ENCODE measurements around the gene GBF1.
"Not testable (repeated sequence)": the region's sequence is repeated elsewhere in the genome, so short reads cannot be mapped to it uniquely, and the experiment has no call there.

Gene GBF1

GRCh38 chr10:102306006-102306405 lies 60.7 kb downstream of the GBF1 start:
- DNase-seq = no peak

DNA sequence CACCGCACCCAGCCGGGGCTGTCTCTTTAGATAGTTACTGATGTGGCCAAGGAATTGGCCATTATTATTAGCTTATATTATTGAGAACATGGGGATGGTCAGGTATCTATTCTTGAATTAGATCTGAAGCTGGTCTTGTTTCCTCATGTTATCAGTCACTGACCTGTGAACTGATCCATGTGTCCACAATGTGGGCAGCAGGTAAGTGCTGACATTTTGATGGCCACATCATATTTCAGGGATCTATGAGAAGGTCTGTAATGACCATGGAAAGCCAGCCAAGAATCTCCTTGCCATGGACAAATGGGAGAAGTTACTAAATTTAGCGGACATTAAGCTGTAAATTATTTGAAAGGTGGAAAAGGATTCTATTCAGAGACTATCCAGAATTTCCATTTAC lies 61.4 kb downstream of the GBF1 start:
- no peak for DNase-seq

- not testable (repeated sequence) for DNase-seq
These were observed 63.0 kb downstream of the GBF1 start for GRCh38 chr10:102308318-102308717.

DNA sequence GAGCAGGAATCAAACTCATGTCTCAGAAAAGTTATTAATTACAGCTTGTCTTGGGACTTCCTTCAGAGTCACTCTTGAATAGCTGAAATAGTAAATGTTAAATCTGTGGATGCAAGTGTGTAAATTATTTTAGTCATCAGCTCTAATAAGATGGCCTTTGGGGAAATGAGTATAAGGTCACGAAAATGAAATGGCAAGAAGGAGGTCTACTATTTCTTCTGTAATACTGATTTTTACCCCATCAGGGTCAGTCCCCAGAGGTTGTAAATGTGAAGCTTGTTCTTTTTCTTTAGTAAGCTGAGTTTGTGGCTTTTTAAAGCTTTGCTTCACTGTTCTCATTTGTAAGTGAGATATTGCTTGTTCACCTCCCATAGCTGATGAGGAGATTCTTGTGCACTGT lies 63.9 kb downstream of the GBF1 start:
- DNase-seq = no peak

DNA sequence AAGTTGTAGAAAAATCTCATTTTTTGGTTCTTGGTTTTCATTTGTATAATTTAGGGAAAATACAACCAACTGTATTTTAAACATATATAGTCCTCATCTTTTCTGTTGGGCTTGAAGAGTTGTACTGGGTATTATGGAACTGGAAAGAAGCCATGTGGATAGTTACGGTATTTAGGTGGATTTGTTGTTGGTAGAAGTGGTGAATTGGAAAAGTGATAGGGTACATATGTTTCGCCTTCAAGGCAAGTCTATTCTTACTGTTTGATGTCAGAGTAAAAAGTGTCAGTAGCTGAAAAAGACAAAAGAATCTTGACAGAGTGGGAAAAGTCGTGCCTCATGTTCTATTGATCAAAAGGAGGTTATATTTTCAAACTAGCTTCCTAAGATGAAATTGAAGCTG lies 64.6 kb downstream of the GBF1 start:
- no peak for DNase-seq

GRCh38 chr10:102310361-102311024 lies 65.2 kb downstream of the GBF1 start:
- no peak for DNase-seq

DNA sequence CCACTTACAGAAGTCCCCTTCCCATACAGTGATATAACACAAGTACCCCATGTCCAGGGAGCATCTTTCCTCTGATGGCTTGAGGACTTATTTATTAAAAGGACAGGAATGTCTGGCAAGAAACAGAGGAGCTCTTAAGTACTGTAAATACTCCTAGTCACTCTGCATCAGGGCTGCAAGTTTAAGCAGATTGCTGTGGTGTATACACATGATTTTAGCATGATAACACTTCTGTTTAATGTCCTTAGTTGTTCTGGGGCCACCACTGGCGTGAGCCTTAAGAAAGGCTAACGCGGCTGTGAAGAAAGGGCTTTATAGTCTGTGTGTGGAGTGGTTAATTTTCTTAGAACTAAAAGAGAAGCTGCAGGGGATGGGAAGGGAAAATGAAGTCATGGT lies 65.7 kb downstream of the GBF1 start:
- no peak for DNase-seq

GRCh38 chr10:102312683-102313082 lies 67.4 kb downstream of the GBF1 start:
- no peak for DNase-seq

DNA sequence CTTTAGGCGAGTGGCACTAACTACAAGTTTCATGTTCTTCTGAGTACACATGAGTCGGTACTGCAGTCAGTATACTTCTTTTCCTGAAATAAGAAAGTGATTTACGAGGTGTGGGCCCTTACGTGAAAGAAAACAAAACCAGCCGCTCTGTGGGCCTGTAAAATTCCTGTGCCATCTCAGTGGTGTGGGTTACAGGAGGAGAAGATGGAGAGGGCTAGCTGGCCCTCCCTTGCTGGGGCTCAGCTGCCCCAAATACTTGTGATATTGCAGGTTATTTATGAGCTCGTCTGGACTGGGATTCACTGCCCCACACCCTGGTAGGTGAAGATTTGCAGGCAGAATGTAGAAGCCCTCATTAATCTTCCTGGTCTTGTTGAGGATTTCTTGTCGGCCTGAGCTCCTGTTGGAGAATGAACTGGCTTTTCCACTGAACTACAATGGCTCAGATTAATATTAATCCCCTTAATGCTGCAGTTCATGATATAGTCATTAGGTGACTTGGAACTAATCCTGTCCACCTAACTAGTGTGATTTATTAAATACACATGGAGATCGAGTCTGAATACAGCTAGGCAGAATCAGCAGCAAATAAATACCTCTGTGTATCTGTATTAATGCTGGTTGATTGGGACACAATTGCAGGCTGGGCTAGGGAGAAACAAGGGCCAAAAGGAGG lies 68.0 kb downstream of the GBF1 start:
- no peak for DNase-seq

GRCh38 chr10:102314801-102315200 lies 69.5 kb downstream of the GBF1 start:
- DNase-seq = no peak

GRCh38 chr10:102316421-102316820 lies 71.1 kb downstream of the GBF1 start:
- no peak for DNase-seq

- no peak for DNase-seq
These were observed 77.6 kb downstream of the GBF1 start for GRCh38 chr10:102322914-102323313.

- no peak for DNase-seq
These were observed 78.7 kb downstream of the GBF1 start for GRCh38 chr10:102324061-102324460.

- no peak for DNase-seq
These were observed 80.7 kb downstream of the GBF1 start for GRCh38 chr10:102326031-102326430.

DNA sequence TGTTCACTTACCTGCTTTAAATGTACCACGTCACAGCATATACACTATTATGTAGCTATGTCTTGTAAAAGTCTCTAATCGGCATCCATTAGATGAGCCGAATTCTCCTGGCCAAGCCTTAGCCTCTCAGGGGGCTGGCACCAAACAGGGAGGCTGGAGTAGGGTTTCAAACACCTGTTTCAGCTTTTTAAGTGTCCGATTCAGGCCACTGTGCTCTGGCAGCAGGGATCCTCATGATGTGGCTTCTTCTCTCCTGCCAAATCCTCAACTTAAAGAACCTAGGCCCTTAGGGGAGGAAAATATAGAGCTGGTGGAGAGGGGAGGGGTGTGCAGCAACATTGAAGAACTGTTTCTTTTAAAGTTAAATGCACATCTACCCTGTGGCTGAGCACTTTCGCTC lies 81.7 kb downstream of the GBF1 start:
- no peak for DNase-seq

DNA sequence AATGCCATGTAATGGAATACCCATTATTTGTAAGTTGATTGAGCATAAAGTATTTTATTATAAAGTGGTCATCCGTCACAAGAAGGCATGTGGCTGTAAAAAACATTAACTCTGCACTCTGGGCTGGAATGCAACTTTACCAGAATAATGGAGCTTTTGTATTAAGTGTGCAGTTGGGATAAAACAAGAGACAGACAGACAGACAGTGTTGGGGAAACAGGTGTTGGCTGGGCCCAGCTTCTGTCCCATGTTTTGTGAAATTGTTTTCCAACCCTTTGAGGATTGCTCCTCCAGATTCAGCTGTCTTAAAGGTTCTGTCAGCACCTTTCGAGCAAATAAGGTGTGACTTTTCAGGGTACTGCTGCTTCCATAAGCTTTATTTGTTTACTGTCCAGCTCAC lies 82.3 kb downstream of the GBF1 start:
- DNase-seq = no peak

DNA sequence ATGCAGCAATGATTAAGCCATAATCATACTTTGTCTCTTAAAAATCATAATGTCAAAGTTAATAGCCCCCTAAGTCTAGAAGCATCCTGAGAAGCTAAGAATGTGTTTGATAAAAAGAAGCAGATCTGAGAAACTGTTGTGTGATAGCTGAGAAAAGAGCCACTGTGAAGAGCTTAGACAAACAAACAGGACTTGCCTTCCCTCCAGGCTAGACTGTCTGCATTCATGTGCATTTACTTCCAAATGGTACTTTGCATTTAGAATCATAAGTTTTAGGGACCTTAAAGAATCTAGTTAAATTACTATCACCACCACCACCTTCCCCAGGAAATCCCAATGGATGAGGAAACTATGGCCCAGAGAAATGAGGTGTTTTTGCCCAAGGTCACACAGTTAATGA lies 87.4 kb downstream of the GBF1 start:
- no peak for DNase-seq

DNA sequence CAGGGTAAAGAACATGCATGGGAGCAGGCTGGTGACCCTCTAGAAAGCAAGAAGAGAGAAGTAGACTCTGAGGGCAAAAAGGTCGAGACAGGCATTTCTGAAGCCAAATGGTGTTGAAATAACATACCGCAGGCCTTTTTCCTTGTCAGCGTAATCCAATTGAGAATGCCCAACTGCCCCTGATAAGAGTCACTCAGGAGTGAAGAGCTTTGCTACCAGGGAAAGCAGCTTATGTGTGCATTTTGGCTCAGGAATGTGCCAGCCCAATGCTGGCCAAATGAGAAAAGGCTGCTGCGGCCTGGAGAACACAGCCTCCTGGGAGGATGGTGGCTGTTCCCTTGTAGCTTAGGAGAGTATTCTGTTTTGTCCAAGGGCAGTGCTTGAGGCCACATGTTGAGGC lies 88.8 kb downstream of the GBF1 start:
- no peak for DNase-seq

DNA sequence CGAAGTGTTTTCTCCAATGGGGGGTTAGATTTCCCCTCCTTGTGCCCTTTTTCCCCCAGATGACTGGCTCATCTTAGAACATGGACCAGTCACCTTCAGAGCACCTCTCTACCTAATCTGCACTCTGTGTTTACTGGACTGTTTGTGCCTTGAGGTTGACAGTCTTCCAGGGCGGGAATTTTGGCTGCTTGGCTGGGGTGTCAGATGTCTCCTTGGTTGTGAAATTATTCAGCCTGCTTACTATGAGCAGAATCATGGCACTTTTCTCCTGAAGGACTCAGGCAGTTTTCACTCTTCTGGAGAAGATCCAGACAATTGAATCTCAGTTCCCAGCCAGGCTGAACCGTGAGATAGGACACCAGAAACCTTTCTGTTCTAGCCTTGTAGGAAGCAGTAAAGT lies 89.9 kb downstream of the GBF1 start:
- no peak for DNase-seq

- DNase-seq = no peak
These were observed 95.8 kb downstream of the GBF1 start for GRCh38 chr10:102341038-102341688.

DNA sequence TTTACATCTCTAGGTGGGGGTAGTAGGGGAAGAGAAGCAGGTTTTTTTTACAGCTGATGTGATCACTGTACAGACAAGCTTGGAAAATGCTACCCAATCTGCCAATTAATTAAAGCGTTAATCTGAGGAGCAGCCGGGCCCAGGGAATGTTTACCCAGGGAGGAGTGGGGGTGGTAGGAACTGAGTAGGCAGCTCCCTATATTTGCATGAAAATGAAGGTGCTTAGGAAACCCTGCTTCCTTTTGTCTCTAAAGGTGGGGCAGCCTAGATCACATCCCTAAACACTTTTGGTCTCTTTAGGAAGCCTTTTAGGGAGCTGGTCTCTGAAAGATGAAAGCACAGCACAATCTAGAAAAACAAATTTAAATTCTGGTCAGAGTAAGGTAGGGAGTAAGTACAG lies 97.1 kb downstream of the GBF1 start:
- no peak for DNase-seq

GRCh38 chr10:102342958-102343357 lies 97.6 kb downstream of the GBF1 start:
- DNase-seq = no peak

GRCh38 chr10:102344067-102344466 lies 98.7 kb downstream of the GBF1 start:
- no peak for DNase-seq

DNA sequence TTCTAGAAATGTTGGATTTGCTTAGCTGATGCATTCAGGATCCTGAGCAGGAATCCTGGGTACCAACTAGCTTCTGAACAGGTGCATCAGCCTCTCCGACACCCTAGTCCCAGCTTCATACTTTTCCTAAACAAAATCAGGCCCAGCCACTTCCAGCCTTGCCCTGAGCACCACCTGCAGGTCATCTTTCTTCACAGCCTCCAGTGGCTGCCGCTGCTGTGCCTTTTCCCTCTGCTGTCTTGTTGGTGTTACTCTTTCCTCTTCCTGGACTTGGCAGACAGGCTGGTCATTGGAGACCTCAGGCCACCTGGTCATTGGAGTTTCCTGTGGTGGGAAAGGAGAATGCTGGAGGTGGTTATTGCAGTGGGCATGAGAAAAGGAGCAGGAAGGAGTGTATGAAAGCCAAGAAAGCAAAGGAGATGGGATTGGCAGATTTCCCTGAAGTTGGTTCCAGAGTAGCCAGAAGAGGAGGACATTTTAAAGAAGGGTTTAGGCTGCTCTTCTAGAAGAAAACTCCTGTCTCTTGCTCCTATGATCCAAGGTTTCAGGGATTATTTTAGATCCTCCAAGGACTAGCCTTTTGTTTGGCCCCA lies 102.0 kb downstream of the GBF1 start:
- DNase-seq = no peak

Data from activated CD8-positive, alpha-beta memory T cell treated with anti-CD3 and anti-CD28 coated beads for 24 hours (primary cell).